OCI-LY1 (cell line): Measurements from ENCODE around the gene OLFML2B.

ENCODE experiments used
- EZH2 ChIP-seq: fragments of 200-600 bp; sonication (generic), shearing (Covaris generic); IDR thresholded peaks from 2 replicates; pipeline ENCODE4 v1.8.0; 2017; ENCODE audit warnings: borderline replicate concordance, mixed run types, mild to moderate bottlenecking, antibody characterized with exemption, low read length, moderate library complexity, mixed read lengths
- TF ChIP-seq, protein P1 (sequence below): fragments of 200-600 bp; sonication (generic), shearing (Covaris generic); IDR thresholded peaks from 2 replicates; pipeline ENCODE4 v1.5.1; 2017; ENCODE audit warnings: mild to moderate bottlenecking, antibody characterized with exemption, low read length, moderate library complexity, mixed read lengths

GRCh38 chr1:162036163-162036562 lies 12.5 kb upstream of the OLFML2B start:
- no peak for TF ChIP-seq EZH2
- TF ChIP-seq, protein P1, sequence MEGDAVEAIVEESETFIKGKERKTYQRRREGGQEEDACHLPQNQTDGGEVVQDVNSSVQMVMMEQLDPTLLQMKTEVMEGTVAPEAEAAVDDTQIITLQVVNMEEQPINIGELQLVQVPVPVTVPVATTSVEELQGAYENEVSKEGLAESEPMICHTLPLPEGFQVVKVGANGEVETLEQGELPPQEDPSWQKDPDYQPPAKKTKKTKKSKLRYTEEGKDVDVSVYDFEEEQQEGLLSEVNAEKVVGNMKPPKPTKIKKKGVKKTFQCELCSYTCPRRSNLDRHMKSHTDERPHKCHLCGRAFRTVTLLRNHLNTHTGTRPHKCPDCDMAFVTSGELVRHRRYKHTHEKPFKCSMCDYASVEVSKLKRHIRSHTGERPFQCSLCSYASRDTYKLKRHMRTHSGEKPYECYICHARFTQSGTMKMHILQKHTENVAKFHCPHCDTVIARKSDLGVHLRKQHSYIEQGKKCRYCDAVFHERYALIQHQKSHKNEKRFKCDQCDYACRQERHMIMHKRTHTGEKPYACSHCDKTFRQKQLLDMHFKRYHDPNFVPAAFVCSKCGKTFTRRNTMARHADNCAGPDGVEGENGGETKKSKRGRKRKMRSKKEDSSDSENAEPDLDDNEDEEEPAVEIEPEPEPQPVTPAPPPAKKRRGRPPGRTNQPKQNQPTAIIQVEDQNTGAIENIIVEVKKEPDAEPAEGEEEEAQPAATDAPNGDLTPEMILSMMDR = no peak
